HG02642 (cell line): ENCODE data around the gene RPLP2.

Experiments used
- ATAC-seq: cut with Tn5 transposase; IDR thresholded peaks from one replicate; pipeline ENCODE4 v1.9.1; 2021; ENCODE audit warnings: mild to moderate bottlenecking; ENCODE audit not compliant: unreplicated experiment, poor library complexity

The RPLP2 gene

GRCh38 chr11:861105-861479 is 51.3 kb downstream of the RPLP2 start:
- ATAC-seq = no peak

- ATAC-seq = no peak
Measured at GRCh38 chr11:862081-862661, 52.4 kb downstream of the RPLP2 start.
